Activated naive CD4-positive, alpha-beta T cell treated with anti-CD3 and anti-CD28 coated beads, Interleukin-2, amount 50 U/mL, for 24 hours (primary cell): ENCODE results near the gene WFDC6.
"Not testable (repeated sequence)": the region's sequence is repeated elsewhere in the genome, so short reads cannot be mapped to it uniquely, and the experiment has no call there.

Source experiments
- H3K27ac Mint-ChIP-seq: one replicate; pipeline ENCODE4 v1.8.0; 2021; ENCODE audit warnings: mild to moderate bottlenecking, mixed read lengths
- H3K27me3 Mint-ChIP-seq: one replicate; pipeline ENCODE4 v1.8.0; 2021; ENCODE audit warnings: mixed read lengths
- H3K36me3 Mint-ChIP-seq: one replicate; pipeline ENCODE4 v1.8.0; 2021; ENCODE audit warnings: mixed read lengths
- H3K4me1 Mint-ChIP-seq: one replicate; pipeline ENCODE4 v1.8.0; 2021; ENCODE audit warnings: mixed read lengths
- H3K4me3 Mint-ChIP-seq: one replicate; pipeline ENCODE4 v1.8.0; 2021; ENCODE audit warnings: mild to moderate bottlenecking, mixed read lengths
- H3K9me3 Mint-ChIP-seq: one replicate; pipeline ENCODE4 v1.8.0; 2021; ENCODE audit warnings: mixed read lengths

The WFDC6 gene

DNA sequence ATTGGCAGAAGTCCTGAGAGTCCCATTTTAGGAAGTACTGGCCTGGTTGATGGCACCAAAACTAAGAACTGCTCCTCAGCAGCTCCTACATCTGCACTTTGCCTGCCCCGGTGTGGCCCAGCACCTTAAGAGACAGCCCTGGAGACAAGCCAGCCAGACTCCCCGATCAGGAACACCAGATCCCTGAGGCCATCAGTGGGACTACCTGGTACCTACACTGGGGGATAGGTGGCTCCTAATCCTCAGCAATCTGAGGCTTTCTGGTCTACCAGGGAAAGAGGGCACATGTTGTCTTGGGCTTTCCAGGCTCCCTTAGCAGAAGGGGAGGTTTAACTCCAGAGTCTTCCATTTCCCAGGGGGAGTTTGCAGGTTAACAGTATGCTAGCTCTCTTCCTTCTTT is at the start of gene WFDC6:
WFDC6 (minus strand) TSS at position 101 of the 400 bp plus-strand sequence; CDS start at position 26, 75 bp downstream.
- H3K4me3 Mint-ChIP-seq, result no peak within 1 kb of the TSS
- H3K4me1 Mint-ChIP-seq, result no peaks in the 10 kb centered on the region
- H3K9me3 Mint-ChIP-seq, result no peaks in the 10 kb centered on the region
- no peaks in the 10 kb centered on the region for H3K36me3 Mint-ChIP-seq
- H3K27me3 Mint-ChIP-seq, result peaks cover 30% of the 10 kb centered on the region
- no peak within 1 kb of the TSS for H3K27ac Mint-ChIP-seq

DNA sequence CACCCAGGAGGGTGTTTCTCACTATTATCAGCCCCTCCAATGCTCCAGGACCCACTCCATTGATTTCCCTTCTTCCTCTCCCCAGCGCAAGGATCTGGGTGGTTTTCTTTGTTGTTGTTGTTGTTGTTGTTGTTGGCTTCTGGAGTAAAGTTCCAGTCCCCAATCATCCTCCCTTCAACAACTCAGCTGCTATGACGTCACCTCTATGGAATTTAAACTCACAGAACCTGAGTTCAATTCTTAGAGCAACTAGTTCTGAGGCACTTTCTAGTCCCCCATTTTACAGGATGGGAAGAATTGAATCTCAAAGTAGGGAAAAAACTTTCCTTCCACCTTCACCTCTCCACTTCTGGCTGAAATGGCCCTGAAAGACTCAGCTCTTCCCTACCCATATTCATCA is 49.5 kb upstream of the WFDC6 start:
- Mint-ChIP-seq H3K9me3 (no peaks in the 10 kb centered on the region), H3K36me3 (no peaks in the 10 kb centered on the region), H3K27me3 (peaks cover 7% of the 10 kb centered on the region), H3K4me1 (no peaks in the 10 kb centered on the region), H3K27ac (no peak overlapping the region), H3K4me3 (no peak overlapping the region)

DNA sequence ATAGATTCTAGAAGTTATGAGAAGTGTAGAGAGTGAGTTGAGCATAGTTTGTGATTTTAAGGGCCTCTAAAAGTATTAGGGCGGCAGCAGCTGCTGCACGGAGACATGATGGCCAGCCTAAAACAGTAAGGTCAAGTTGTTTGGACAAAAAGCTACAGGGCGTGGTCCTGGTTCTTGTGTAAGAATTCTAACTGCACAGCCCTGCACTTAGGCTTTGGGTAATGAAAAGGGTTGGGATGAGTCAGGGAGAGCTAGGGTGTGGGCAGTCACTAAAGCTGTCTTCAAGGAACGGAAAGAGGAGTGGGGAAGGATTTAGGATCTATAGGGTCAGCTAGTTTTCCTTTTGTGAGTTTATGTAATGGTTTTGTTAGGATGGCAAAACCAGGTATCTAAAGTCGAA is 46.7 kb upstream of the WFDC6 start:
- not testable (repeated sequence) for H3K27ac Mint-ChIP-seq, H3K4me3 Mint-ChIP-seq, H3K4me1 Mint-ChIP-seq, H3K27me3 Mint-ChIP-seq, H3K36me3 Mint-ChIP-seq, H3K9me3 Mint-ChIP-seq

DNA sequence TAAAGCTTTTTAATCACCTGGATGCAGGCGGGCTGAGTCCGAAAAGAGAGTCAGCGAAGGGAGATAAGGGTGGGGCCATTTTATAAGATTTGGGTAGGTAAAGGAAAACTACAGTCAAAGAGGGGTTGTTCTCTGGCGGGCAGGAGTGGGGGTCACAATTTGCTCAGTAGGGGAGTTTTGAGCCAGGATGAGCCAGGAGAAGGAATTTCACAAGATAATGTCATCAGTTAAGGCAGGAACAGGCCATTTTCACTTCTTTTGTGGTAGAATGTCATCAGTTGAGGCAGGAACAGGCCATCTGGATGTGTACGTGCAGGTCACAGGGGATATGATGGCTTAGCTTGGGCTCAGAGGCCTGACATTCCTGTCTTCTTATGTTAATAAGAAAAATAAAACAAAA is 45.0 kb upstream of the WFDC6 start:
- H3K9me3 Mint-ChIP-seq, H3K36me3 Mint-ChIP-seq, H3K27ac Mint-ChIP-seq, H3K27me3 Mint-ChIP-seq, H3K4me3 Mint-ChIP-seq, H3K4me1 Mint-ChIP-seq: not testable (repeated sequence)

DNA sequence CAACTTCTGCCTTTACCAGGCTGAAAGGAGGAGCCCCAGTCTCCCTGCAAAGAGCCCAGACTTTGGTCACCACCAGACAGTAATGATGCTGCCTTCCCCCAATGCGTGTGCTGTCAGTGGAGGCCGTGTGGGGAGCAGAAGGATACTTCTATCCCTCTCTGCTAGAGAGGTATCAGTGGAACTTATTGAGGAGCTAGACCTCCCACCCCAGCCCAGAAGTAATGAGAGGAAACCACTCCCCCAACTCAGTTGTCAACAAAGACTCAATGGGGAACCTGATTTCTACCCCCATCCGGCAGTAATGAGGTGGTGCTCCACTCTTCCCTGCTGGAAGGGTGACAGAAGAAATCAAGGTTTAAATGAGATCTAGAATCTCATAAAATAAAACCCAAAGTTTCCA is 44.2 kb upstream of the WFDC6 start:
- Mint-ChIP-seq H3K9me3 (no peaks in the 10 kb centered on the region), H3K36me3 (no peaks in the 10 kb centered on the region), H3K27me3 (peaks cover 4% of the 10 kb centered on the region), H3K4me3 (no peak overlapping the region), H3K27ac (no peak overlapping the region), H3K4me1 (no peaks in the 10 kb centered on the region)

DNA sequence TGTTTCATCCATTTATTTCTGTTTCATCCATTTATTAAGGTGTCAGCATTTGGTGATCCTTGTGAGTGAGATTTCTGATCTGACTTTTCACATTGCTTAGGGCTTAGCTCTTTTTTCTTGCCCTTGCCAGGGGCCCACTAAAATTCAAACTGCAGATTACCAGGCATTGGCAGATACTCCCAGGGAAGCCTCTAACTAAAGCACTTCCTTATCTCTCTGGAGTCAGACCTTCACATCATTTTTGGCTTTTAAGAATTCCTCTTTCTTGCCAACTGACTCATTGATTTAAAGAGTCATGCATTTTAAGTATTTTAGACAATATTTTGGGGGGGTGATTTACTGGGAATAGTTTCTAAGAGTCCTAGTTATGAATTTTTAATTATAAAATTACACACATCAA is 42.4 kb upstream of the WFDC6 start:
- no peaks in the 10 kb centered on the region for H3K9me3 Mint-ChIP-seq
- H3K27ac Mint-ChIP-seq, result no peak overlapping the region
- H3K4me3 Mint-ChIP-seq, result no peak overlapping the region
- H3K36me3 Mint-ChIP-seq, result no peaks in the 10 kb centered on the region
- H3K27me3 Mint-ChIP-seq, result peaks cover 4% of the 10 kb centered on the region
- no peaks in the 10 kb centered on the region for H3K4me1 Mint-ChIP-seq

DNA sequence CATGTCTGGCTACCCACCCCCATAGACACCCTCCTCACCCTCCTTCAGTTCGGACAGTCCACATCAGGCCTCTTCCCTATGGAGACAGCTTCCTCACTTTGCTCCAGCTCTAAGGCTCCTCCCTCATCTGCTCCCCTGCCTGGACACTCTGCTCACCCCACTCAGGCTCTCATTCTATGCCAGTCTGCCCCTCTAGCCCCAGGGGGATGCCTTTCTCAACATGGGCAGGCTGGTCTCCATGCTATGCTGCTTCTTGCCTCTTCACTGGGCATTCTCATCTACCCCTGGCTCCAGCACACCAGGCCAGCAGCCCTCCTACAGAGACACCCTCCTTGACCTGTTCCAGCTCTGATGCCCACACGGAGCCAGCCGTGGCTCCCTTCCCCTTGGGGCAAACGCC is 39.9 kb upstream of the WFDC6 start, which contains the start of gene WFDC8:
WFDC8 (minus strand) TSS at position 101 of the 400 bp plus-strand sequence; CDS start at position 64, 37 bp downstream.
- H3K36me3 Mint-ChIP-seq, result no peaks in the 10 kb centered on the region
- peaks cover 8% of the 10 kb centered on the region for H3K27me3 Mint-ChIP-seq
- H3K9me3 Mint-ChIP-seq, result no peaks in the 10 kb centered on the region
- no peak within 1 kb of the TSS for H3K4me3 Mint-ChIP-seq
- H3K27ac Mint-ChIP-seq, result no peak within 1 kb of the TSS
- H3K4me1 Mint-ChIP-seq, result no peaks in the 10 kb centered on the region

DNA sequence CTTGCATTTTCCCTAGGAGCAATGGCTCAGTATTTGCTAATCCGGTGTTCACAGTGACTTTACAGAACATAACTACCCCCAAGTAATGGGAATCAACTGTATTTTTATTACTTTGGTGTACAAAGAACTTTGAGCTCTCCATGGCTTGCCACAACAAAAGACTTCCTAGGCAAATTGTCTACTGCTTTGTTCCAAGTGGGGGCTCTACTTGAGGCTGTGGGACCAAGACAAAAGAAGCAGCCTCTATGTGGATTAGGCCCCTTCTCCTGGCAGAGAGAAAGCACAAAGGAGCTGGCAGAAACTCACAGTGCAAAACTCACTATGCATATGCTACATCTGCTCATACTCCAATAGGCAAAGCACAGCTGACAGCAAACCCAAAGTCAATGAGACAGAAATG is 38.9 kb upstream of the WFDC6 start:
- H3K9me3 Mint-ChIP-seq, result no peaks in the 10 kb centered on the region
- no peaks in the 10 kb centered on the region for H3K36me3 Mint-ChIP-seq
- peaks cover 9% of the 10 kb centered on the region for H3K27me3 Mint-ChIP-seq
- no peak overlapping the region for H3K4me3 Mint-ChIP-seq
- H3K4me1 Mint-ChIP-seq, result no peaks in the 10 kb centered on the region
- H3K27ac Mint-ChIP-seq, result no peak overlapping the region

DNA sequence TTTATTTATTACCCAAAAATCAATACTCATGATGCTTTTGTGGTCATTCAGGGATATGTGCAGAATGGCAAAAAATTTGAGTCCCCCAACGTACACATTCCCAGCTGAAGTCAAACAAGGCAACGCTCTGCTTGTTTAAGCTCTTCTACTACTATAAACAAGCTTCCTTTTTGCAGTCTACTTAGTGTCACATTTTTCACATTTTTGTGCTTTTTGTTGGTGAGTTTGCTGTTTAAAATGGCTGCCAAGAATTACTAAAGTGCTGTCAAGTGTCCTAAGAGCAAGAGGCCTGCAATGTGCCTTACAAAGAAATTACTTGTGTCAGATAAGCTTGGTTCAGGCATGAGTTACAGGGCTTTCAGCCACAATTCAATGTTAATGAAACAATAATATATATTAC is 37.7 kb upstream of the WFDC6 start:
- Mint-ChIP-seq H3K4me1 (no peaks in the 10 kb centered on the region), H3K36me3 (no peaks in the 10 kb centered on the region), H3K27ac (no peak overlapping the region), H3K27me3 (peaks cover 11% of the 10 kb centered on the region), H3K4me3 (no peak overlapping the region), H3K9me3 (no peaks in the 10 kb centered on the region)

DNA sequence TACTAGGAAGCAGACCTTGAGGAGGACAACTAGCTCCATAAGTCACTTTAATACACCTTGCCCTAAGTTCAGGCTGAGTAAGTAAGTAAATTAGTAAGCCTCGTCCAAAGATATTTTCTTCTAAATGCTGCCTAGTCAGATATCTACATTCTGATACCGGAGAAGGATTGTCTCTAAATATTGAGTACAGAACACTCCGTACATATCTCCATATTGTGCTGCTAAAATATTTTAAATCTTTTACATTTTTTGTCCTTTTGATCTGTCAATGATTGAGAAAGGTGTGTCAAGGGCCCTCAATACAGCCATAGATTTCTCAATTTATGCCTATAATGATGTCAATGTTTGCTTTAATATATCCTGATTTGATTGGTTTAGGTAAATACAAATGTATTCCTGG is 36.6 kb upstream of the WFDC6 start:
- peaks cover 14% of the 10 kb centered on the region for H3K27me3 Mint-ChIP-seq
- no peaks in the 10 kb centered on the region for H3K36me3 Mint-ChIP-seq
- H3K4me3 Mint-ChIP-seq, result no peak overlapping the region
- H3K9me3 Mint-ChIP-seq, result no peaks in the 10 kb centered on the region
- H3K4me1 Mint-ChIP-seq, result no peaks in the 10 kb centered on the region
- H3K27ac Mint-ChIP-seq, result no peak overlapping the region

DNA sequence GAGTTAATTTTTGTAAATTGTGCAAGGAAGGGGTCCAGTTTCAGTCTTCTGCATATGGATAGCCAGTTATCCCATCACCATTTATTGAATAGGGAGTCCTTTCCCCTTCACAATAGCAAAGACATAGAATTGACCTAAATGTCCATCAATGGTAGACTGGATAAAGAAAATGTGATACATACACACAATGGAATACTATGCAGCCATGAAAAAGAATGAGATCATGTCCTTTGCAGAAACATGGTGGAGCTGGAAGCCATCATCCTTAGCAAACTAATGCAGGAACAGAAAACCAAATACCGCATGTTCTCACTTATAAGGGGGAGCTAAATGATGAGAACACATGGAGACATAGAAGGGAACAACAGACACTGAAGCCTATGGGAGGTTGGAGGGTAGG is 30.4 kb upstream of the WFDC6 start:
- H3K4me1 Mint-ChIP-seq, H3K9me3 Mint-ChIP-seq, H3K27ac Mint-ChIP-seq, H3K36me3 Mint-ChIP-seq, H3K4me3 Mint-ChIP-seq: not testable (repeated sequence)
- H3K27me3 Mint-ChIP-seq, result peaks cover 23% of the 10 kb centered on the region

DNA sequence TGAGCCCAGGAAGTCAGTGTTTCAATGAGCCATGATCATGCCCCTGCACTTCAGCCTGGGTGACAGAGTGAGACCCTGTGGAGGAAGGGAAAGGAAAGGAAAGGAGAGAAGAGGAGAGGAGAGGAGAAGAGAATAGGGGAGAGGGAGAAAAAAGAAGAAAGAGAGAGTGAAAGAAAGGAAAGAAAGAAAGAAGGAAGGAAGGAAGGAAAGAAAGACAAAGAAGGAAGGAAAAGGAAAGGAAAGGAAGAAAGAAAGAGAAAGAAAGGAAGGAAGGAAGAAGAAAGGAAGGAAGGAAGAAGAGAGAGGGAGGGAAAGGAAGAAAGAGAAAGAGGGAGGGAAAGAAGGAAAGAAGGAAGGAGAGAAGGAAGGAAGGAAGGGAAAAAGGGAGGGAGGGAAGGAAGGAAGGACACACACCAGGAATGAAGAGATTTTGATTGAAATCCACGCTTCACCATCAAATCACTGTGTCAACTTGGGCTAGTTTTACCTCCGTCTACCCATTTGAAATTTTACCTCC is 25.5 kb upstream of the WFDC6 start:
- Mint-ChIP-seq H3K27me3 (peaks cover 26% of the 10 kb centered on the region), H3K9me3 (no peaks in the 10 kb centered on the region), H3K4me1 (no peaks in the 10 kb centered on the region), H3K36me3 (no peaks in the 10 kb centered on the region), H3K27ac (no peak overlapping the region), H3K4me3 (no peak overlapping the region)

DNA sequence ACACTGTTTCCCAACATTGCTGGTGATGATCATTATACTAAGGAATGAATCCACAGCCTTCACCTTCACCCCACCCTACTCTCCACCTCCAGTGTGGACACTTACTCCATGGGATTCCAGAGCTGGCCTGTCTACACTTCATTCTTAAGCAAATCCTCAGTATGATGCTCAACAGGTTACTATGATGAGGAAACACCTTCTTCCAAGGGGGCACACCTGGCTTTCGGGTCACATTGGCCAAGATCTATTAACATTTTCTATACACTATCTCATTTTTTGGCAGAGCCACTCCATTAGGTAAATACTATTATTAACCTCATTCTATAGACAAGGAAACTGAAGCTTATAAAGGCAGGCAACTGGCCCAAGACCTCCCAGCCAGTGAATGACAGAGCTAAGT is 15.9 kb upstream of the WFDC6 start:
- H3K9me3 Mint-ChIP-seq, result no peaks in the 10 kb centered on the region
- no peaks in the 10 kb centered on the region for H3K36me3 Mint-ChIP-seq

DNA sequence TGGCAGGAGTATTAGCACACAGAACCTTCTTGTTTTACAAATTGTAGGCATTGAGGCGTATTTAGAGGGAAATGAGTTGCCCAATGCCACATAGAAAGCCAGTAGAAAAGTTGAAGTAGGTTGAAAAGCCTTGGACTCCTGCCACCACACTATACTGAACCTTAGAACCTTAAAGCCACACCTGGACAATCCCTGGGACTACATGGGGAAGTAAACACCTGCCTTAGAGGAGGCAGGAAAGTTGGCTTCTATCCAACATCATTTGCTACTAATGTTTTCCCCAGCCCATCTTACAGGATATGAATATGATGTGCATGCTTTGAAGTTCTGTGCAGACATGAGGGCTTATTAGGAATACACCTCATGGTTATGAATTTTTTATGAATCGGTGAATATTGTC is 13.2 kb upstream of the WFDC6 start:
- Mint-ChIP-seq H3K4me1 (no peaks in the 10 kb centered on the region), H3K27ac (no peak overlapping the region), H3K4me3 (no peak overlapping the region), H3K27me3 (peaks cover 18% of the 10 kb centered on the region), H3K9me3 (no peaks in the 10 kb centered on the region), H3K36me3 (no peaks in the 10 kb centered on the region)

More for the DNA sequence above, 15.9 kb upstream of the WFDC6 start:
- H3K27ac Mint-ChIP-seq, result no peak overlapping the region
- H3K4me3 Mint-ChIP-seq, result no peak overlapping the region
- no peaks in the 10 kb centered on the region for H3K4me1 Mint-ChIP-seq
- peaks cover 17% of the 10 kb centered on the region for H3K27me3 Mint-ChIP-seq

DNA sequence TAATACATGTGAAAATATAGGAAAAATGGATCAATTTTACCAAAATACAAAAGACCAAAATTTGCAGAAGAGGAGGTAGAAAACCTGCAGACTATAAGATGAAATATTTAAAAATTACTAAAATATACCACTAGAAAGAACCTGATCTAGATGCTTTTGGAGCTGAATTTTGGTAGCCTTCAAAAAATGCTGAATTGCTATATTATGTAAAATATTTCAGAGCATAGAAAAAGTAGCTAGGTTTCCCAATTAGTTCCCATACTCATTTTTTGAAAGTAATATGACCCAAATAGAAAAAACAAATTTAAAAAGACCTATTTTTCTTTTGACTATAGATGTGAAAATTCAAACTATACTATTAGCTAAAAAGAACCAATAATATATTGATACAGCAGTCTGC is 11.5 kb upstream of the WFDC6 start:
- Mint-ChIP-seq H3K27ac (no peak overlapping the region), H3K9me3 (no peaks in the 10 kb centered on the region), H3K4me3 (no peak overlapping the region), H3K27me3 (peaks cover 18% of the 10 kb centered on the region), H3K36me3 (no peaks in the 10 kb centered on the region), H3K4me1 (no peaks in the 10 kb centered on the region)

DNA sequence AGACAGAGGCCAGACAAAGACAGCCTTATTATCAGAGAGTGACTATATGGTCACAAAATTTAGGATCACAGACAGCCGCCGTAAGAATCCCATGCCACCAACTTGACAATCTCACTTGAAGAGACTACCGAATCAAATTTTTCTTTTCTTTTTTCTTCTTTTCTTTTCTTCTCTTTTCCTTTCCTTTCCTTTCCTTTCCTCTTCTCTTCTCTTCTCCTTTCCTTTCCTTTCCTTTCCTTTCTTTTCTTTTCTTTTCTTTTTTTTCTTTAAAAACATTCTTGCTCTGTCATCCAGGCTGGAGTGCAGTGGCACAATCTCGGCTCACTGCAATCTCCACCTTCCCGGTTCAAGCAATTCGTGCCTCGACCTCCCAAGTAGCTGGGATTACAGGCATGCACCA is 9.1 kb upstream of the WFDC6 start:
- Mint-ChIP-seq H3K27ac (no peak overlapping the region), H3K27me3 (peaks cover 18% of the 10 kb centered on the region), H3K4me1 (no peaks in the 10 kb centered on the region), H3K36me3 (no peaks in the 10 kb centered on the region), H3K4me3 (no peak overlapping the region), H3K9me3 (no peaks in the 10 kb centered on the region)

DNA sequence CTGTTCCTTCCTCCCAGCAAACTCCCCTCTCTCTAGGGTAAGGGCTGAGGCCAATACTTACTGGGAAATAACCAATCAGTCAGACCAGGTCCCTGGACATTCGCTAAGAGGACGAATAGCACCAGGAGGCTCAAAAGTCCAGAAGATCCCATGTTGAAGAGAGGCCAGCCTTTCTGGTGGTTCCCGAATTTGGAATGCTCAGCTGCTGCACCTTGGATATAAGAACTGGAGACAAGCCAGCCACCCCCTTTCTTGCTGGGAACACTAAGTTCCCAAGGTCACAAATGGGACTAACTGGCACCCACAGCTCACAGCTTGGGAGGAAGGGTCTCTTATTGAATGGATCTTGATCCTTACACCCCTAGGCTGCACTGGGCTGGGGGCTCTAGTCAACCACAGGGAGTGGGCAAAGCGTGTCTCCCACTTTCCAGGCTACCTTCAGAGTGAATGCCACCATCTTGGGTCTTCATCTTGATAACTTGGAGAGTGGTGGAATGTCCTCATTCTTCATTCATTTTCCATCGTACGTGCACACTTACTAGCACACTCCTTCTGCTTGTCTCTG is 8.0 kb upstream of the WFDC6 start, which contains the start of gene EPPIN:
EPPIN (minus strand) TSS at position 196 of the 565 bp plus-strand sequence; CDS start at position 152, 44 bp downstream.
- Mint-ChIP-seq H3K27me3 (peaks cover 18% of the 10 kb centered on the region), H3K9me3 (no peaks in the 10 kb centered on the region), H3K4me3 (no peak within 1 kb of the TSS), H3K4me1 (no peaks in the 10 kb centered on the region), H3K27ac (no peak within 1 kb of the TSS), H3K36me3 (no peaks in the 10 kb centered on the region)
